ENCODE data around the gene GAP43.
"Not testable (repeated sequence)": the region's sequence is repeated elsewhere in the genome, so short reads cannot be mapped to it uniquely, and the experiment has no call there.

GAP43 gene

GRCh38 chr3:115699706-115700105 is 76.4 kb downstream of the GAP43 start:
- no peak for DNase-seq

GRCh38 chr3:115702598-115702997 is 79.3 kb downstream of the GAP43 start:
- no peak for DNase-seq

DNA sequence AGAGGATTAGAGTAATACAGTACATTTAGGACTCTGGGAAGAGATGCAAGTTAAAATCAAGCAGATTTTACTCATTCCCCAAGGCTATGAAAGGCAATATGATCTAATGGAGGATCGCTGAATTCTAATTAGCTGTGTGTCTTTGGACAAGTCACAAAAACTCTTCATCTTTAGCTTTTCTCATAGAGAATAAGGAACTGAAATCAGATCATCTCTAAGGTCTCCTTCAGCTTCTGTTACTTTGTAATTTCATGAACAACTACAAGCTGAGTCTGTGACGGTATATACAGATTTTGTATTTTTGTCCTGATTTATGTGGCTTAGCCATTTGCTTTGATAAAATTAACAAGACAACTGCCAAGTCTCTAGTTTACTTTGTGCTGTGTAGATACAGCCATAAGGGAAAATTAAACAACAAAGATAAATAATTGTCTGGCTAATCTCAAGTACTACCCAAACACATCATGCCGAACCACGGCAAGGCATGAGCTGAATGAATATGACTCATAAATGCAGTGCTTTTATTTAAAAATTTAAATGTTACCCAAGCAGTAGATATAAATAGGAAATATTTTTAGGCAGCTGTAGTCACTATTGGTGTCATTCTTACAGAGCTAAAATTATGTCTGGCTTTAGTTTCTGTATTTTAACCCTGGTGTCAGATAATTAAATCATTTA is 81.5 kb downstream of the GAP43 start:
- DNase-seq: no peak

DNA sequence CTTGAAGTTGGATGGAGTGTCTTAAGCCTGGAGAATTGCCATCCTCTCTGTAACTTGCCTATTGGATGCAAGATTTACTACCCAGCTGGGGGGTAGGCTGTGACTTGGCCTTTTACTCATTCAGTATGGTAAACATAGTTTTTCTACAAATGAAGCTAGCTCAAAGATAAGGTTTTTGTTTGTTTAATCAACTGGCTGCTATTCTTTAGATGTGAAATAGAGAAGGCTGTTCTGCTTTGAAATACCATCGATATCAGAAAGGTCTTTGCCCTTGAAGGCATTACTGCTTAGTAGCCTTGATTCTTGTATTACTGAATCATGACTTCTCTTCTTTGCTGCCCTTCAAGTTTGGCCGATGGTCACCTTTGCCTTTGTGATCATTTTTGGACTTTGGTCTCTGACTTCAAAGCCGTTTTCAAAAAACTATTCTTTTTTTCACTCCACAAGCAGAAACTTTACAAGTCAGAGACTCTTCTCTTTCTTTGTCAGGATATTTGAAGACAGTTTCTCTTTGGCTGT is 83.1 kb downstream of the GAP43 start:
- no peak for DNase-seq

DNA sequence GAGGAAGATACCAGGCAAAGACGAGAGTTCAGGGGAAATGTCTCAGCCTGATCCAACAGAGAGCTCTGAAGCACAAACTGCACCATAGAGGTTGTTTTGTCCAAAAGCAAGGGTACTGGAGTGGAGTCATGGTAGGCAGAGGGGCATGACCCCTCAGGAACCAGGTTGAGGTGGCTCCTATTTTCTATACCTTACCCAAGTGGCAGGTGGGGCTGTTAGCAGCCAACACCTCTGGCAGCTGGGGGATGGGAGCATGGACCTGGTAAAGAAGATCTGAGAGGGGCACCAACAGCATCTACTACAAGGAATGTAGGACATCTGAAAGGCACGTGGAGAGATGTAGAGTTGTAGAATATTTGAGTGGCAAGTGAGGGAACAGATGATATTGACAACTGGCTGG is 85.2 kb downstream of the GAP43 start:
- no peak for DNase-seq

DNA sequence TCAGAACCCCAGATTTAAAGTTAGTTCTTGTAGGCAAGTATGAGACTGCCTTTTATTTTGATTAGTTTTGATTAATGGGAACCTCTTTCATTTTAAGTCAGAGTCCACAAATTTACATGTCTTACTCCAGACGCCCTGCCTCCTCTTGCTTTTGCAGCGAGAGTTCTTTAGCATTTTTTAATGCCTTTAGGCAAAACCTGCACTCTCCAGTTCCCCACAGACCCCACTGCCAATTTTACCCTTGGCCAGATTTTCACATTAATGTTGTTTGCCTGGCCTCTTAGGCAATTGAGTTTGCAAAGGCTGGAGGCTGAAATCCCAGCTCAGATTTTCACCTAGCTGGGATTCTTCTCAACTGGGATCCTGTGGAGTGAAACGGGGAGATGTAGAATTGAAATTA is 85.8 kb downstream of the GAP43 start:
- no peak for DNase-seq

GRCh38 chr3:115709931-115710330 is 86.6 kb downstream of the GAP43 start:
- no peak for DNase-seq

GRCh38 chr3:115710799-115711198 is 87.5 kb downstream of the GAP43 start:
- DNase-seq: no peak

GRCh38 chr3:115712871-115713270 is 89.6 kb downstream of the GAP43 start:
- DNase-seq: no peak

DNA sequence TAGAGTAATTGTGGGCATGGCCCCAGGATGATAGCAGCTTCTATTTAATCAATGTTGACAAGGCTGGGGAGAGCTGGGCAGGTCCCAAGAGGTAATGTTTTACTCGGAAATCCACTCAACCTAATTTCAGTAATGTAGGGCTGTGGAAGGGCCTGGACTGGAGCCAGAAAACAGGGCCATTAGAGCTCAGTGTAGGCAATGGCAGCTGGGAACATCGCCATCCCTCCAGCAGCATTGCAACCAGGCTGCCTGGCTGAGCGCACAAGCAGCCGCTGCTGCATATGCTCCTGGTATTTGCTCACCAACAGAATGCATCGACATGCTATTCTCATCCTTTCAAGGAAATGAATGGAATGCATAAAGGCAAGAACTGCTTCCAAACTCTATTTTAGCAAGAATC is 90.0 kb downstream of the GAP43 start:
- no peak for DNase-seq

DNA sequence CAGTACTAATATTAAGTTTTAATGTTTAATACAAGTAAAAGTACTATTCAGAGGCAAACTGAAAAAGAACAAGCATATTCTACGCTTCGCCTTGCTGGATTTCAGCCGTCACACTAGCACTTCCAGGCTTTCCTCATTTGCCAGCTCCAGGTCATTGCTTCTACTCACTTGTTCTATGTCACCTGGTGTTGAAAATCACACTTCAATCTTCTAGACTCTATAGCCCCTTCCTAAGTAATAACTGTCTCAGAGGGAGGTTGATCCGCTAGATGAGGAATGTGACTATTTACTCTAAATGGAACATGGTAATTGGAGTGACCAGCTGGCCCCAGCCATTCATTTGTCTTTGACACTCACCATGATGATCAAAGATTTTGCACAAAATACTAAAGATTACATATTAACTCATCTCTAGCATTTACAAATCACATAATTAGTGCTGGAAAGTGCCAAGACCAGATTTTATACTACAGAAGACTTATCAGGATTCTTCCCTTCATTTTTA is 92.0 kb downstream of the GAP43 start:
- no peak for DNase-seq

GRCh38 chr3:115720983-115721382 is 97.7 kb downstream of the GAP43 start:
- DNase-seq: no peak

DNA sequence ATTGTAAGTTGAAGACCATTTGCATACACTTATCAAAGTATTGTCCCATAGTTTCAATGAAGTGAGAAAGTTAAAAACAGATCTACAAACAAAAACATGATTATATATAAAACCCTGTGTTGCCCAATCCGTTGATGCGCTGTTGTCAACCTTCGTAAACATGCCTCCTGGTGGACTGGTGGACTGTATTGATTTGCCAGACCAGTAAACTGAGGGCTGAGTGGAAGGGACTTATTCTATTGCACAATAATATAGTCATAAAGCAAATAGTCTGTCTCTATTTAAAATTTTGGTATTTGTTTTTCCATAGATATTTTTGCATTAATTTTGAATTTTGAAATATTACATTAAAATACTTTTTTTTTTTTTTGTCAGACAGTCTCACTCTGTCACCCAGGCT is 102.5 kb downstream of the GAP43 start:
- no peak for DNase-seq

- DNase-seq: no peak
Observed at GRCh38 chr3:115727135-115727534, 103.8 kb downstream of the GAP43 start.

- no peak for DNase-seq
Observed at GRCh38 chr3:115728013-115728412, 104.7 kb downstream of the GAP43 start.

DNA sequence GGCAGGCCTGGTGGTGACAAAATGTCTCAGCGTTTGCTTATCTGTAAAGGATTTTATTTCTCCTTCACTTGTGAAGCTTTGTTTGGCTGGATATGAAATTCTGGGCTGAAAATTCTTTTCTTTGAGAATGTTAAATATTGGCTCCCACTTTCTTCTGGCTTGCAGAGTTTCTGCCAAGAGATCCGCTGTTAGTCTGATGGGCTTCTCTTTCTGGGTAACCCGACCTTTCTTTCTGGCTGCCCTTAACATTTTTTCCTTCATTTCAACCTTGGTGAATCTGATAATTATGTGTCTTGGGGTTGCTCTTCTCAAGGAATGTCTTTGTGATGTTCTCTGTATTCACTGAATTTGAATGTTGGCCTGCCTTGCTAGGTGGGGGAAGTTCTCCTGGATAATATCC is 113.0 kb downstream of the GAP43 start:
- DNase-seq: not testable (repeated sequence)

GRCh38 chr3:115741650-115742049 is 118.3 kb downstream of the GAP43 start:
- no peak for DNase-seq

DNA sequence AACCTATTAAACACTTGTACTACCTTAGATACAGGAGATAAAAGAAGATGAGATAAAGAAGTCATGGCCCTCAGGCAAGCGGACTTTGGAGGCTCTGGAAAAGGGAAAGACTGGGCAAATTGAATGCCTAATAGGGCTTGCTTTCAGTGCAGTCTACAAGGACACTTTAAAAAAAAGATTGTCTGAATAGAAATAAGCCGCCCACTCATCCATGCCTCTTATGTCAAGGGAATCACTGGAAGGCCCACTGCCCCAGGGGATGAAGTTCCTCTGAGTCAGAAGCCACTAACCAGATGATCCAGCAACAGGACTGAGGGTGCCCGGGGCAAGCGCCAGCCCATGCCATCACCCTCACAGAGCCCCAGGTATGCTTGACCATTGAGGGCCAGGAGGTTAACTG is 121.2 kb downstream of the GAP43 start:
- not testable (repeated sequence) for DNase-seq

DNA sequence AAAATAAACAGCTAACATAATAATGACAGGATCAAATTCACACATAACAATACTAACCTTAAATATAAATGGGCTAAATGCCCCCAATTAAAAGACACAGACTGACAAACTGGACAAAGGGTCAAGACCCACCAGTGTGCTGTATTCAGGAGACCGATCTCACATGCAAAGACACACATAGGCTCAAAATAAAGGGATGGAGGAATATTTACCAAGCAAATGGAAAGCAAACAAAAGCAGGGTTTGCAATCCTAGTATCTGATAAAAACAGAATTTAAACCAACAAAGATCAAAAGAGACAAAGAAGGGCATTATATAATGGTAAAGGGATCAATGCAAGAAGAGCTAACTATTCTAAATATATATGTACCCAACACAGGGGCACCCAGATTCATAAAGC is 129.7 kb downstream of the GAP43 start:
- DNase-seq: not testable (repeated sequence)

DNA sequence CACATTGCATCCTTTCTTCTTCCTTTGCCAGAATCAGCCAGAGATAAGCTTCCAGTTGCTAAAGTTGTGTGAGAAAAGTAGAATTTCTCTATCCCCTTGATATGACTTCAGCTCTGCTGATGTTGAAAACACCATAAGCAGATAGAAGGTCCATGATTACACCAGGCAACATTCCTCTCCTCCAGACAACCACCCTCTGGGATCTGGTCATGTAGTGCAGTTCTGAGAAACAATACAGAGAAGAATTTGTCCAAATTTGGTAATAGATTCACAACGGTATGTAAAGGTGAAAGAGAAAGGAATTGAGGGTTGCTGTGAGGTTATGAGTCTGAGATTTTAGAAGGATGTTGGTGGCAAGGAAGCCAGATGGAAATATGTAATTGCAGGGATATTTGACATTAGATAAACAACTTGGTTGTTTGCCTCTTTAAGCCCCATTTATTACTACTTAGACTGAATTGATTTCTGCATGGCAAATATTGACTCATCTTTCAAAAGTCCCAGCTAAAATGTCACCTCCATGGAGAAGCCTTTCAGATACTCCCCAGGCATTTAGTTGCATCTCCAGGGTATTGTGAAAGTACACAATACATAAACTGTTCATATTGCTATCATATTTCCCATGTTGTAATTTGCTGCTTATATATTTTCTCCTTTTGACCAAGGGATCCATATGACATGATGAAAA is 134.9 kb downstream of the GAP43 start:
- no peak for DNase-seq

DNA sequence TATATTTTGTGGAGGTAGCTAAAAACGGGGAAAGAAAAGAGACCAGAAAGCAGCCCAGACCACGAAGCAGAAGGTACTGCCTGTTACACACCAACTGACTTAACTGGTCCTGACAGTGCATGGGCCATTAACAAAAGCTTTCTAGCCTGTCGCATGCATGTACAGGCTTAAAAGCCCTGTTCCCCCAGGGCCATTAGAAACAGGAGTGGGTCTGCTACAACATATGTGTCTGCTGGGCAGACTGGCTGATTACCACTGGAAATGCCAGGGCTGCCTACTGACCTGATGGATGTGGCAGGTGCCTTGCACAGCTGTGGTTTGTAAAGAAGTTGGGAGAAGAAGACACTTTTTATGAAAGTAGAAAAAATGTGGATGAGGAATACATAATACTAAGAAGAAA is 137.4 kb downstream of the GAP43 start:
- DNase-seq: no peak

DNA sequence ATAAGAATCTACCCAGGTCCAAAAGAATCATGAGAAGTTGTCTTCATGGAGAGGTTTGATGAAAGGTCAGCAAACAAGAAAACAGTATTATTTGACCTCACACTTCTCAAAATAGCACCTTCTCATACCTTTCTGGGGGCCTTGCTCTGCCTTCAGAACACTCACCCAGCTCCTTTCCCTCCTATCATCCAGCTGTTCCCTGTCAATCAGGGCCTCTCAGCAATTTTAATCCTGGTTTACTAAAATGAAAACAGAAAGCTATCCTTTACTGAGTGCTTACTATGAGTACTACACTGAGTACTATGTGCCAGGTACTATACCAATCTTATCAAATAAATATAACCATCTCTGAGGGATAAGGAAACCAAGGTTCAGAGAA is 138.6 kb downstream of the GAP43 start:
- DNase-seq: no peak

GRCh38 chr3:115766587-115767482 is 143.5 kb downstream of the GAP43 start:
- no peak for DNase-seq

All from activated CD8-positive, alpha-beta memory T cell treated with anti-CD3 and anti-CD28 coated beads, Interleukin-2, amount 50 U/mL, for 48 hours (primary cell).